GM12892 (cell line): Measurements from ENCODE around the gene PRKAR1A.
"Not testable (repeated sequence)": the region's sequence is repeated elsewhere in the genome, so short reads cannot be mapped to it uniquely, and the experiment has no call there.

ENCODE experiments used
- DNase-seq: peaks from one replicate; pipeline ENCODE4 v3.0.0; 2011; ENCODE audit not compliant: insufficient read length
- FAIRE-seq: peaks from 2 replicates; lab custom pipeline; 2011; peaks lifted over from hg19 to GRCh38; lab: Jason Lieb, UNC
- POLR2A ChIP-seq: IDR thresholded peaks from 2 replicates; pipeline ENCODE4 v1.6.1; 2011; ENCODE audit warnings: low read depth, low read length, control low read depth
- POLR2AphosphoS5 ChIP-seq: IDR thresholded peaks from 2 replicates; pipeline ENCODE4 v1.6.1; 2011; ENCODE audit warnings: low read depth, low read length, control low read depth
- TAF1 ChIP-seq: IDR thresholded peaks from 2 replicates; pipeline ENCODE4 v1.6.1; 2011; ENCODE audit warnings: low read depth, mild to moderate bottlenecking, control low read depth, low read length, borderline replicate concordance

Gene PRKAR1A

DNA sequence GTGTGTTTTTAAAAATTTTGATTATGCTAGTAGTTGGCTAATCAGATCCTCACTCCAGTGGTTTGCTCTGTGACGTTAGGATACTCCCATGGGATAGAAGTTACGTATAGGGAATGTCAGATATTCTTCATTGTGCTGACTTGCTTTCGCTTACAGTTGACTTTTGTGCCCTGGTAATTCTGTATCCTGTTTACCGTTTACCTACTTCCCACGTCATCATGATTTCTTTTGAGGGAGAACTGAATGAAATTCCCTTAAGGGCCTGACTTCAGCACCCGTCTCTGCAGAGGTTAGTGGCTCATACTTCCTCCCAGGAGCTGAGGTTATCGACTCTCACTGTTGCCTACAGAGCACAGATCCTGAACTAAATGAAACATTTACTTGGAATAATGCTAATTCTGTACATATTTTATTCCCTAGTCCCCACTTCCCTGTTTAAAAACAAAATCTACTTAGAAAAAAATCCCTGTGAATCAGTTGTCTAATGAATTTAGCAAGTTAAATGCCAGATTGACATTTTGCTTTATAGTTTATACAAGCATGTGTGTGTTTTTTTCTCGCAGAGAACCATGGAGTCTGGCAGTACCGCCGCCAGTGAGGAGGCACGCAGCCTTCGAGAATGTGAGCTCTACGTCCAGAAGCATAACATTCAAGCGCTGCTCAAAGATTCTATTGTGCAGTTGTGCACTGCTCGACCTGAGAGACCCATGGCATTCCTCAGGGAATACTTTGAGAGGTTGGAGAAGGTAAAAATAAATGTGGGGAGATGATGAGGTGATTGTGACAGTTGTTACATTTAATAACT, 2.8 kb downstream of the PRKAR1A start:
- no peak for TF ChIP-seq TAF1
- TF ChIP-seq POLR2AphosphoS5 = no peak
- DNase-seq (no peak), FAIRE-seq (no peak)

DNA sequence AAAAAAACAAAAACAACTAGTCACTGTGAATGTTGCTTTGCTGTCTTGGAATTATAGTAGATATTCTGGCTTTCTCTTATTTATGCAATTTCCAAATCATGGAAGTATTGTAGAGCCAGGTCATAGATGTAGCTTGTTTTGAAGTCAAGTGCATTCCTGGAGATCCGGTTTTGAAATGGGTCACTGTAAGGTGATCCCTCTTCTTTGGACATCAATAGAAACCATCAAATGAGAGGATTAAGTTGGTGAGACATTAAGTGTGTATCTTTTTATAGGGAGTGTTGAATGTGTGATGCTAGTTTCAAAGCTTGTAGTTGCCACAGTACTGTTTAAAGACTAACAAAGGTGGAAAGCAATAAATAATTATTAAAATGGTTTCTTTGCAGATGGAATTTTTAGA, 4.5 kb downstream of the PRKAR1A start:
- DNase-seq (no peak), FAIRE-seq (no peak)
- TF ChIP-seq POLR2AphosphoS5 = no peak
- no peak for TF ChIP-seq POLR2A
- TF ChIP-seq TAF1 = no peak

DNA sequence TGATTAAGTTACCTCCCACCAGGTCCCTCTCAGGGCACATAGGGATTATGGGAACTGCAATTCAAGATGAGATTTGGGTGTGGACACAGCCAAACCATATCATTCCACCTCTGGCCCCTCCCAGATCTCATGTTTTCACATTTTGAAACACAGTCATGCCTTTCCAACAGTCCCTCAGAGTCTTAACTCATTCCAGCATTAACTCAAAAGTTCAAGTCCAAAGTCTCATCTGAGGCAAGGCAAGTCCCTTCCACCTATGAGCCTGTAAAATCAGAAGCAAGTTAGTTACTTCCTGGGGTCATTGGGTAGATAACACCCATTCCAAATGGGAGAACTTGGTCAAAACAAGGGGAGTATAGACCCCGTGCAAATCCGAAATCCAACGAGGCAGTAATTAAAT, 5.4 kb downstream of the PRKAR1A start:
- DNase-seq, FAIRE-seq: not testable (repeated sequence)

DNA sequence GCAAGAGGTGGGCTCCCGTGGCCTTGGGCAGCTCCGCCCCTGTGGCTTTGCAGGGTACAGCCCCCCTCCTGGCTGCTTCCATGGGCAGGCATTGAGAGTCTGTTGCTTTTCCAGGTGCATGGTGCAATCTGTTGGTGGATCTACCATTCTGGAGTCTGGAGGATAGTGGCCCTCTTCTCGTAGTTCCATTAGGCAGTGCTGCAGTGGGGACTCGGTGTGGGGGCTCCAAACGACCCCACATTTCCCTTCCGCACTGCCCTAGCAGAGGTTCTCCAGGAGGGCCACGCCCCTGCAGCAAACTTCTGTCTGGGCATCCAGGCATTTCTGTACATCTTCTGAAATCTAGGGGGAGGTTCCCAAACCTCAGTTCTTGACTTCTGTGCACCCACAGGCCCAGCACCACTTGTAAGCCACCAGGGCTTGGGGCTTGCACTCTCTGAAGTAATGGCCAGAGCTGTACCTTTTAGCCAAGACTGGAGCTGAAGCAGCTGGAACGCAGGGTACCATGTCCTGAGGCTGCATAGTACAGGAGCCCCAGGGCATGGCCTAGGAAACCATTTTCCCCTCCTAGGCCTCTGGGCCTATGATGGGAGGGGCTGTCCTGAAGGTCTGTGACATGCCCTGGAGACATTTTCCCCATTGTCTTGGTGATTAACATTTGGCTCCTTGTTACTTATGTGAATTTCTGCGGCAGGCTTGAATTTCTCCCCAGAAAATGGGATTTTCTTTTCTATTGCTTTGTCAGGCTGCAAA, 6.0 kb downstream of the PRKAR1A start:
- no peak for TF ChIP-seq POLR2AphosphoS5
- TF ChIP-seq TAF1 = no peak
- TF ChIP-seq POLR2A = no peak; the same call in 1 of the 2 replicates
- FAIRE-seq = no peak
- DNase-seq = no peak

DNA sequence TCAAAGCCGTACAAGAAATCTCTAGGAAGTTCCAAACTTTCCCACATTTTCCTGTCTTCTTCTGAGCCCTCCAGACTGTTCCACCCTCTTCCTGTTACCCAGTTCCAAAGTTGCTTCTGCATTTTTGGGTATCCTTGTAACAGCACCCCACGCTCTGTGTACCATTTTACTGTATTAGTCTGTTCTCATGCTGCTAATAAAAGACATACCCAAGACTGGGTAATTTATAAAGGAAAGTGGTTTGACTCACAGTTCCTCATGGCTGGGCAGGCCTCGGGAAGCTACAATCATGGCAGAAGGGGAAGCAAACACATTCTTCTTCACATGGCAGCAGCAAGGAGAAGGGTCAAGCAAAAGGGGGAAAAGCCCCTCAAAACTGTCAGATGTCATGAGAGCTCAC, 6.8 kb downstream of the PRKAR1A start:
- FAIRE-seq, DNase-seq: not testable (repeated sequence)

DNA sequence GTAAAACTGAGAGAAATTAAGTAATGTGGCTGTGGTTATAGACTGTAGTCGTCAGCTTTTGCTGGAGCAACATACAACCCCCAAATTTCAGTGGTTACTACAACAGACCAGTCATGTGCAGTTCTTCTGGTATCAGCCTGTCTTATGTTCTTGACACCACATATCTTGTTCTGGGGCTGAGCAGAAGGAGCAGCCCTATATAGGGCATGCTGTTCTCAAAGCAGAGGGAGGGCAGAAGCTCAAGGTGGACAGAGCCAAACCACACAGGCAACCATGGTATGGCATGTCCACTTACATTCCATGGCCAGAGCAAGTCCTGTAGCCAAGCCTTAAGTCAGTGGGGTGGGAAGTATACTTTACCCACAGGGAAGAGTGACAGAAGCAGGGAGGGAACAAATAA, 7.7 kb downstream of the PRKAR1A start:
- FAIRE-seq = no peak

DNA sequence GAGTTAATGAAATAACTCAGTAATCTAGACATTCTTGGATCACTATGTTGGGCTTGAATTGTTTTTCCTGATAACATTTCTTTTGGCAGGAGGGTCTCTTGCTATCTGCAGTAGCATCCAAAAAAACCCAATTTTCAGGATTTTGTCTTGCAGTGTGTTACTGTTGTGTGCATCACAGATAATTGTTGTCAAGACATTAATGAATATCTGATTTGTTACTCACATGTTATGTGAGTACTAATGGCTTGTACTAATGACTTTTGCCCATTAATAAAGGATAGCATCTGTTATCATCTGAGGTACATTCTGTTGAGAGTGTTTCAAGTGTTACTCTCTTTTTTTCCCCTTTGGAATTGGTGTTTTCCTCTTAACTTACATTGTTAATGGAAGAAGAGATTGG, 10.0 kb downstream of the PRKAR1A start:
- DNase-seq (no peak), FAIRE-seq (no peak)
- TF ChIP-seq POLR2AphosphoS5 (no peak), TAF1 (no peak), POLR2A (no peak)

More for the DNA sequence above, 7.7 kb downstream of the PRKAR1A start:
- DNase-seq = no peak
- TF ChIP-seq POLR2A = no peak
- no peak for TF ChIP-seq POLR2AphosphoS5
- no peak for TF ChIP-seq TAF1

DNA sequence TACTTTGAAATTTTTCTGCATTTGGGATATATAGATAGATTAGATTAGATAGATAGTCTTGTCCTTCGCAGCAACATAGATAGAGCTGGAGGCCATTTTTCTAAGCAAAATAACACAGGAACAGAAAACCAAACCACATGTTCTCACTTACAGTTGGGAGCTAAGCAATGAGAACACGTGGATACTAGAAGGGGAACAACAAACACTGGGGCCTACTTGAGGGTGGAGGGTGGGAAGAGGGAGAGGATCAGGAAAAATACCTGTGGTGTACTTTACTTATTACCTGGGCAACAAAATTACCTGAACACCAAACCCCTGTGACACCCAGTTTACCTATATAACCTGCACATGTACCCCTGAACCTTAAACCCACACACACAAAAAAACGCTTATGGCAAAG, 14.3 kb downstream of the PRKAR1A start:
- FAIRE-seq (no peak), DNase-seq (no peak)
- TF ChIP-seq TAF1 (no peak), POLR2AphosphoS5 (no peak), POLR2A (no peak)

DNA sequence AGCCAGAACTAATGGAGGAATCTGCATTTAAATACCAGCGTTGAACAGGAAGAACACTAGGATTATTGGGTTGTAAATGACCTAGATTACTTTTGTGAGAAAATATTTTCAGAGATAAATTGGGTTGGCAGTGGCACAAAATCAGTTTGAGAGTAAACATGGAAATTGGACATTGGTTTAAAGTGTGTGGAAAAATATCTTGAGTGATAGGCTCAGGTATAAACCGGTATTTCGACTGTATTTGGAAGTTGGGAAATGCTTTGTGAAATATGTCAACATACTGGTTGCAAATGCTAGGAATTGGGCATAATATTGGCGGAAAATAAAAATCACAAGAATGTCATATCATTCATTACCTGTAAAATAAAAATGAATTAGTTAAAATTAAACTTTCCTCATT, 15.1 kb downstream of the PRKAR1A start:
- no peak for FAIRE-seq
- TF ChIP-seq POLR2AphosphoS5 = no peak
- TF ChIP-seq TAF1 = no peak
- TF ChIP-seq POLR2A = no peak
- DNase-seq = no peak

DNA sequence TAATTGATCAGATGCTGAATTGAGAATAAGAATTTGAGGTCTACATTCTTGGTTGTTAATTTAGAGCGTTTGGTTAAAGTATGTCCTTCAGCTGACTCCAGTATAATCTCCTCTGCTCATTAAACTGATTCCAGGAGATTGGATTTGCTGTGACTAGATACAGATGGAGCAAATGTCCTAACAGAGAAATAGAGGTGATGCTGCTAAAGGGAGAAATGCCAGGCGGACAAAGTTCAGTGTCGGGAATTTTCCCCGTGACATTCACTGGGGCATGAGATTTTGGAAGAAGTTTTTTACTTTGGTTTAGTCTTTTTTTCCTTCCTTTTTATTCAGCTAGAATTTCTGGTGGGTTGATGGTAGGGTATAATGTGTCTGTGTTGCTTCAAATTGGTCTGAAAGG, 19.0 kb downstream of the PRKAR1A start:
- DNase-seq (no peak), FAIRE-seq (no peak)
- TF ChIP-seq TAF1 = no peak
- TF ChIP-seq POLR2AphosphoS5 = no peak
- no peak for TF ChIP-seq POLR2A

DNA sequence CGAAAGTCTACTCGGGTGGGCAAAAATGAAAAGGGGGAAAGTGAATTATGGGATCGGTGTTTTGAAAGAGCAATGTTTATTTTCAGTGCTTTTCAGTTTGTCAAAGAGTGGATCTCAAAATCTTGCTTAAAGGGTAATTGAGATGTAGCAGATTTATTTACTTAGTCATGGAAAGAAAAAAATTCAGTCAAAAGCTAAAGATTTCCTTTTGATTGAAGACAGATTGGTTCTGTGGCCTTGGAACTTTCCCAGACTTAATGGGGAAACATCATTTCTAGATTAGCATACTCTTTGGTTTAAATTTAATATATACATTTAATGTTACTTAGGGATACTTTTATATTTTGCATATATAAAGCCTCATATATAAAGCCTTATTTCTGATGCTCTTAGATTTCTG, 20.6 kb downstream of the PRKAR1A start:
- FAIRE-seq (no peak), DNase-seq (no peak)
- no peak for TF ChIP-seq POLR2A
- no peak for TF ChIP-seq POLR2AphosphoS5
- no peak for TF ChIP-seq TAF1

DNA sequence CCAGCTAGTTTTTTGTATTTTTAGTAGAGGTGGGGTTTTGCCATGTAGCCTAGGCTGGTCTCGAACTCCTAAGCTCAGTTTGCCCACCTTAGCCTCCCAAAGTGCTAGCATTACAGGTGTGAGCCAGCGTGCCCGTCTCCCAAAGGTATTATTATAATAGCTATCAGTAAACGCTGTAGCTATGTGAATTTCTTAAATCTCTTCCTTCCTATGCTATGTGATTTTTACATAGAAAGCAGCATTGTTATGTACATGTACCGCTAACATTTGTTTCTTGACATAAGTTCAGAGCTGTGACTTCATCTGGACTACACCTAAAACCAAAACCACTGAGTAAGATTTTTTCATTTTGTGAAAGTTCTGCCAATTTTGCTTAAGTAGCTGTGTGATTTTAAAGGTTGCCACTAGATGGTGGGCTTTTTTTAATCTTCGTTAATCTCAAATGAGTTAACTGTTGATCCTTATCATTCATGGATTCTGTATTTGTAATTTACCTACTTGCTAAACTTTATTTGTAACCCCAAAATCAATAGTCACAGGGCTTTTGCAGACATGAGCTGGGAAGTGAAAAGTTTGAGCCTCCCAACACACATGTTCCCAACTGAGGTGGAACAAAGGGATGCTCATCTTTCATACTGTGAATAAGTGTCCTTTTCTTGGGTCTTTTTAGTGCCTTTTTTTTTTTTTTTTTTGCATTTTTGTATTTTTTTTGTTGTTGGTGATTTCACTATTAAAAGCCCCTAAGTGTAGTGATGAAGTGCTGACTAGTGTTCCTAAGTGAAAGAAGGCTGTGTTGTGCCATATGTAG, 21.9 kb downstream of the PRKAR1A start:
- DNase-seq (no peak), FAIRE-seq (no peak)
- TF ChIP-seq POLR2AphosphoS5 (no peak), TAF1 (no peak), POLR2A (no peak)
